Astrocyte (in vitro differentiated cells and primary cell): ENCODE results near the gene ERO1B.

Experiments used
- EZH2 ChIP-seq: IDR thresholded peaks from 2 replicates; pipeline ENCODE4 v1.6.1; 2012; ENCODE audit warnings: mild to moderate bottlenecking, low read length, inconsistent platforms; ENCODE audit not compliant: insufficient read depth
- TF ChIP-seq, protein P1 (sequence below): IDR thresholded peaks from 2 replicates; pipeline ENCODE4 v1.5.1; 2011; ENCODE audit warnings: low read depth, mild to moderate bottlenecking, inconsistent platforms, low read length, moderate library complexity; ENCODE audit not compliant: insufficient read depth

DNA sequence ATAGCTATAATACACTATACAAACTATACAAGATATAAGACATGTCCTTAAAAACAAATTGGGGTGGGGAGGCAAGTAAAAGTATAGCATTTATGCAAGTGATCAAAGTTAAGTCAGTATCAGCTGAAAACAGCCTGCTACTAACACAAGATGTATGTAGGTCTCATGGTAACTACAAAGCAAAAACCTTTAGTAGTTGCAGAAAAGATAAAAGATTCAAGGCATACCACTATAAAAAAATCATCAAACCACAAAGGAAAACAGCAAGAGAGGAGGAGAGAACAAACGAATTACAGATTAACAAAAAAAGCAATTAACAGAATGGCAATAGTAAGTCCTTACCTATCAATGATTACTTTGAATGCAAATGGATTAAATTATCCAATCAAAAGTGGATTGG lies 22.7 kb downstream of the ERO1B start:
- TF ChIP-seq, protein P1, sequence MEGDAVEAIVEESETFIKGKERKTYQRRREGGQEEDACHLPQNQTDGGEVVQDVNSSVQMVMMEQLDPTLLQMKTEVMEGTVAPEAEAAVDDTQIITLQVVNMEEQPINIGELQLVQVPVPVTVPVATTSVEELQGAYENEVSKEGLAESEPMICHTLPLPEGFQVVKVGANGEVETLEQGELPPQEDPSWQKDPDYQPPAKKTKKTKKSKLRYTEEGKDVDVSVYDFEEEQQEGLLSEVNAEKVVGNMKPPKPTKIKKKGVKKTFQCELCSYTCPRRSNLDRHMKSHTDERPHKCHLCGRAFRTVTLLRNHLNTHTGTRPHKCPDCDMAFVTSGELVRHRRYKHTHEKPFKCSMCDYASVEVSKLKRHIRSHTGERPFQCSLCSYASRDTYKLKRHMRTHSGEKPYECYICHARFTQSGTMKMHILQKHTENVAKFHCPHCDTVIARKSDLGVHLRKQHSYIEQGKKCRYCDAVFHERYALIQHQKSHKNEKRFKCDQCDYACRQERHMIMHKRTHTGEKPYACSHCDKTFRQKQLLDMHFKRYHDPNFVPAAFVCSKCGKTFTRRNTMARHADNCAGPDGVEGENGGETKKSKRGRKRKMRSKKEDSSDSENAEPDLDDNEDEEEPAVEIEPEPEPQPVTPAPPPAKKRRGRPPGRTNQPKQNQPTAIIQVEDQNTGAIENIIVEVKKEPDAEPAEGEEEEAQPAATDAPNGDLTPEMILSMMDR, result no peak
- TF ChIP-seq EZH2, result no peak
